HG02610 (cell line): ENCODE results near the gene CACNG7.
"Not testable (repeated sequence)": the region's sequence is repeated elsewhere in the genome, so short reads cannot be mapped to it uniquely, and the experiment has no call there.

Experiments
- ATAC-seq: cut with Tn5 transposase; IDR thresholded peaks from one replicate; pipeline ENCODE4 v1.9.1; 2021; ENCODE audit warnings: mild to moderate bottlenecking, moderate library complexity; ENCODE audit not compliant: unreplicated experiment

CACNG7 gene

DNA sequence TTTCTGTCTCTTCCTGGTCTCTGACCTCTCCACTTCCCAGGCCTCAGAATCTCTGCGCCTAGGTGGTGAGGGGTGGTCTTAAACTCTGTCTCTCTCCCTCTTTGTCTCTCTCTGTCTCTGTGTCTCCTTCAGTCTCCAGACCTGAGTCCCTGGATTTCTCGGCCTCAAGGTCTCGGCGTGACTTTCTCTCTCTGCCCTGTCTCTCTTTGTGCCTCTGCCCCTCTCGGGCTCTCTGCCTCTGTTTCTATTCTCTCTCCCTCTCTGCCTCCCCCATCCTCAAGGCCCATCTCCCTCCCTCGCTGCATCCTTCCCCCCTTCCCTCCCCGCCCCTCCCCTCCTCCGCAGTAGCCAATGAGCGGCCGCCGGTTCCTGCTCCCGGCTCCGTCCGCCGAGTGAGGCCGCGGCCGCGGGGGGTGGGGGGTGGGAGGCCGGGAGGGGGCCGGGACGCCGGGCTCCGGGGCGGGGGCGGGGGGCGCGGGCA lies at the start of gene CACNG7:
CACNG7 (plus strand) TSS at position 344 of the 481 bp plus-strand sequence. CDS start 3,554 bp downstream, outside the sequence.
- ATAC-seq: no peak

- no peak for ATAC-seq
Measured at GRCh38 chr19:53864308-53864836, 44.7 kb upstream of the CACNG7 start.

- no peak for ATAC-seq
Measured at GRCh38 chr19:53865523-53865917, 43.6 kb upstream of the CACNG7 start.

- ATAC-seq: peak; percentile 27
Measured at GRCh38 chr19:53865918-53866864, 42.9 kb upstream of the CACNG7 start.

- no peak for ATAC-seq
Measured at GRCh38 chr19:53866865-53867224, 42.2 kb upstream of the CACNG7 start.

DNA sequence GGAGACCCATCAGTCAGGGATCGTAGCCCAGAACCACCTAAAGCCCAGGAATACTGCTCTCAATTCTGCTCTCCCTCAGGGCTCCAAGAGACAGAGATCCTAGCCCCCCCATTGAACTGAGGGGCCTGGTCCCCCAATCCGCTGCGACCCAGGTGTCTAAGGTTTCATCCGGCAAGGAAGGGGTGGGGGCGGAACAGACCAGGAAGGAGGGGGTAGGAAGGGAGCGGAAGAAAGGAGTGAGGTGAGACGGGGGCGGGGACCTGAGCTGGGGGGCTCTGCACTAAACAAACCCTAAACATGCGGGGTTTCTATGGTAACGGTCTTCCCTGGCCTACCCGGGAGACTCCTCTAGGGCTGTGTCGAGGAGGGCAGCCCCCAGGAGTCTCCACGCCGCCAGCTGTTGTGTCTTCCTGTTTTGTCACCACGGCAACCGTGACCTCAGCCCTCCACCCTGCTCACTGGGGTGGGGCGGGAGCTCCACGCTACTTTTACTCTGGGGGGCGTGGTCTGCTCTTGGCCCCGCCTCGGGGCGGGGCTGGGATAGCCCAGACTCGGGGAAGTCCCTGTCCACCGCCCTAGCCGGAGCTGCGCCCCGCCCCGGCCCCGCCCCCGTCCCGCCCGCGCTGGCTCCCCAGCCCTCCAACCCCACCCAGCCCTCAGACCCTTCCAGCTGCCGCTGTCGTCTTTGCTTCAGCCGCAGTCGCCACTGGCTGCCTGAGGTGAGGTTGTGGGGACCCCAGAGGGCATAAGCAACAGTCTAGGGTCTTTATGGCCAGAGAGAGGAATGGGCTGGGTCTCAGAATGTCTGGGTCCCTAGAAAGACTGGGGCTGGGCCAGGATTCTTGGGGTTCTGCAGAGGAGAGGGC lies 41.6 kb upstream of the CACNG7 start, which contains the start of gene MYADM:
MYADM (plus strand) TSS at position 659 of the 866 bp plus-strand sequence. CDS start 5,647 bp downstream, outside the sequence.
- ATAC-seq: peak; percentile 73

GRCh38 chr19:53868091-53868891 lies 40.8 kb upstream of the CACNG7 start:
- ATAC-seq: no peak

DNA sequence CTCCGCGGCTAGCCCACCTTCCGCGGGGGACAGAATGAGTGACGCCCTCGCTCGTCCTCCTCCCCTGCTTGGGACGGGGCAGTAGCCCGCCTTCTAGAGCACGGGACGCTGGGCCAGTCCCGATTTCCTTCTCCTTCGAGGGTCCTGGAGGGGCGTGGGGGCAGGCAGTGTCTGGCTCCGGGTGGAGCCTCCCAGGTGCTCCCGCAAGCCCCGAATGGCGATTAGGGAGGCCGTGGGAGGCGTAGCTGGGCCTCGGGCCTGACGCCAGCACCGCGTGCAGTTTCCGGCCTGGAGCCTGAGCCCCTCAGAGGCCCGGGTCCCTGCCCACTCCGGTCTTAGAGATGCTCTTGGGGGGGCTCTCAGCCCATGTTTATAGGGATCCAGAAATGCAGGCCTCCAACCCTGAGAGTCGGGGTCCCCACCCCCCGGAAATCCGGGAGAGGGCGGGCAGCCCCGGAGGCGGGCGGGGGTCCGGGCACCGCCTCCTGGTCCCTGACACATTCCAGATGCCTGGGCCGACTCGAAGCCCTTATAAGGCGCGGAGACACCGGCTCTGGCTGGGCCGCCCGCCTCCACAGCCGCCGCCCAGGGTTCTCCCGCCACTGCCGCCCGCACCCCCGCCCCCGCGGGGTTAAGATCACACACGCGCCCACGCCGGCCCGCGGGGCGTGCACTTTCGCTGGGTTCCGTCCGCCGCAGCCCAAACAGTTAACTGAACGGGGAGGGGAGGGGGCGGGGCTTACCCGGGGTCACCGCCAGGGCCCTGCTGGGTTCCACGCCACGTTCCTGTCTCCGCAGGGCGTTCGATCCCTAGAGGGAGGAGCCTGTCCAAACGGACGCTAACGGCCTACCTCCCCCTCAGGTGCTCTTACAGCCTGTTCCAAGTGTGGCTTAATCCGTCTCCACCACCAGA lies 39.9 kb upstream of the CACNG7 start:
- ATAC-seq: peak; percentile 32

DNA sequence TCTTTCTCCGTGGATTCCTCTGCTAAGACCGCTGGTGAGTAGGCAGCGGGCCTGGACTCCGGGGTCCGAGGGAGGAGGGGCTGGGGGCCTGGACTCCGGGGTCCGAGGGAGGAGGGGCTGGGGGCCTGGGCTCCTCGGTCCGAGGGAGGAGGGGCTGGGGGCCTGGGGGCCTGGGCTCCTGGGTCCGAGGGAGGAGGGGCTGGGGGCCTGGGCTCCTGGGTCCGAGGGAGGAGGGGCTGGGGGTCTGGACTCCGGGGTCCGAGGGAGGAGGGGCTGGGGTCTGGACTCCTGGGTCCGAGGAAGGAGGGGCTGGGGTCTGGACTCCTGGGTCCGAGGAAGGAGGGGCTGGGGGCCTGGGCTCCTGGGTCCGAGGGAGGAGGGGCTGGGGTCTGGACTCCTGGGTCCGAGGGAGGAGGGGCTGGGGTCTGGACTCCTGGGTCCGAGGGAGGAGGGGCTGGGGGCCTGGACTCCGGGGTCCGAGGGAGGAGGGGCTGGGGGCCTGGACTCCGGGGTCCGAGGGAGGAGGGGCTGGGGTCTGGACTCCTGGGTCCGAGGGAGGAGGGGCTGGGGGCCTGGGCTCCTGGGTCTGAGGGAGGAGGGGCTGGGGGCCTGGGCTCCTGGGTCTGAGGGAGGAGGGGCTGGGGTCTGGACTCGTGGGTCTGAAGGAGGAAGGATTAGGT lies 39.1 kb upstream of the CACNG7 start:
- not testable (repeated sequence) for ATAC-seq

- ATAC-seq: no peak
Measured at GRCh38 chr19:53870485-53870844, 38.6 kb upstream of the CACNG7 start.

DNA sequence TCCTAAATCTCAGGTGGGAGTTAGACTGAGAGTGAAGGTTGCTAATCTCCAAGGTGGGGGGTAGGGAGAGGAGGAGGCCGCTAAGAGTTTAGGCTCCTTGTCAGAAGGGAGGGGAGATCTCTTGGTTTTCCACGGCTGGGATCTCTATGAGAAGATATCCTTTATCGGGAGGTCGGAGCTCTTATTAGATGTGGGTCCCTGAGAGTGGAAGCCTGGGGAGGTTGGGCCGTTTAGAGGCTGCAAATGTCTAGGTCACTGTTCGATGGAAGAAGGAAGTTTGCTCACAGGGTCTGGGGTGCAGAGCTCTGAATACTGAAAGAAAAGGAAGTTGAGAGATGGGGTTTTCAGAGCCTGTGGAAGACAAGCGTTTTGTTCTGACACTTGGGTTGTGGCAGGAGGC lies 37.6 kb upstream of the CACNG7 start:
- ATAC-seq: no peak

- ATAC-seq: no peak
Measured at GRCh38 chr19:53872762-53873161, 36.3 kb upstream of the CACNG7 start.

- no peak for ATAC-seq
Measured at GRCh38 chr19:53873773-53874605, 35.1 kb upstream of the CACNG7 start.

GRCh38 chr19:53874606-53874990 lies 34.5 kb upstream of the CACNG7 start:
- ATAC-seq: no peak

GRCh38 chr19:53875602-53876325 lies 33.3 kb upstream of the CACNG7 start:
- ATAC-seq: no peak

DNA sequence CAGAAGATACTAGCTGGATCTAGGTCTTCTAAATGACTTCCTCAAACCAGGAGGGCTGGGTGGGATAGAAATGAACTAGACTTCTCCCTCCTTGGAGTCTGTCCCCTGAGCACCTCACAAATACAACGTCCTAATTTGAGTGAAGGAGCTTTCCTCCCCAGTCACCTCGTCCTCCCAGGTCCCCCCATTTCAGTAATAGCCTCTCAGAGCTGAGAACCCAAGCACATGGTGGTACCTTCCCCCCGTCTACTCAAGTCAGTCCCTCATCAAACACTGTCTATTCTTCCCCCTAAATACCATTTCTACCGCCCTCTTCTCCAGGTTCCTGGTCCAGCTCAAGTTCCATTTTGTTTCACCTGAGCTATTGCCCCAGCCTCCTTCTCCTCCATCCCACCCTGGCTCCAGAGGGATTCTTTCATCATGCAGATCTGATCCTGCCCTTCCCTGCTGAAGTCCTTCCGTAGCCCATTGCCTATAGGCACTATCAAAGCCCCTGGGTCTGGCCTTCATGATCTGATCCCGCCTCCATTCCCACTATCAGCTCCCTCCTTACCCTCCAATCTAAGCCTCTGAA lies 32.3 kb upstream of the CACNG7 start:
- no peak for ATAC-seq

DNA sequence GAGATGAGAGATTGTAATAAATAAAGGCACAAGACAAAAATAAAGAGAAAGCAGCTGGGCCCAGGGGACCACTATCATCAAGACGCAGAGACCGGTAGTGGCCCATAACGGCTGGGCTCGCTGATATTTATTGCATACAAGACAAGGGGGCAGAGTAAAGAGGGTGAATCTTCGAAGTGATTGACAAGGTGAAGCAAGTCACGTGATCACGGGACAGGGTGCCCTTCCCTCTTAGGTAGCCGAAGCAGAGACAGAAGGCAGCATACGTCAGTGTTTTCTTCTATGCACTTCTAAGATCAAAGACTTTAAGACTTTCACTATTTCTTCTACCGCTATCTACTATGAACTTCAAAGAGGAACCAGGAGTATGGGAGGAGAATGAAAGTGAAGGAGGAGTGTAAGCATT lies 31.7 kb upstream of the CACNG7 start:
- no peak for ATAC-seq
